GM19351 (cell line): ENCODE data around the gene GART.
"Not testable (repeated sequence)": the region's sequence is repeated elsewhere in the genome, so short reads cannot be mapped to it uniquely, and the experiment has no call there.

Source experiments
- ATAC-seq: cut with Tn5 transposase; IDR thresholded peaks from one replicate; pipeline ENCODE4 v1.9.1; 2021; ENCODE audit warnings: mild to moderate bottlenecking, moderate library complexity; ENCODE audit not compliant: unreplicated experiment

The GART gene

GRCh38 chr21:33522297-33522952, 19.5 kb downstream of the GART start:
- ATAC-seq = no peak

DNA sequence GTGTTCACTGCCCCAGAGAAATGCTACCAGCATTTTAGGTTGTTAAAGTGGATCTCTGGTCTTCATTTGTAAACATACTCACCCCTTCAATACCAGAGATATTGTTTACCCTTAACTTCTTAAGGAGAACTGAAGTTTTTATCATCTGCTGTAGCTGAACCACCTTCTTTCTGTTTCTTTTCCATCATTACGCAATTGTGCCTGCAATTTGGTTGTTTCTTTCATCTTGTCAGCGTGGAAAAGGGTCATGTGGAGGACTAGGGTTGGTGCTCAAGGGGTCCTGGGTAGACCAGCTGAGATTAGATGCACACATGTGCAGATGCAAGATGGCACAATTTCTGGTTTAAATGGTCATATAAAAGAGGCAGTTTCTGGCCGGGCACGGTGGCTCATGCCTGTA, 23.0 kb downstream of the GART start:
- ATAC-seq = no peak

- no peak for ATAC-seq
These were observed 27.7 kb downstream of the GART start for GRCh38 chr21:33514229-33514628.

- no peak for ATAC-seq
These were observed 29.4 kb downstream of the GART start for GRCh38 chr21:33512481-33512880.

GRCh38 chr21:33511639-33512038, 30.3 kb downstream of the GART start:
- no peak for ATAC-seq

- no peak for ATAC-seq
These were observed 31.1 kb downstream of the GART start for GRCh38 chr21:33510826-33511225.

- ATAC-seq = not testable (repeated sequence)
These were observed 34.9 kb downstream of the GART start for GRCh38 chr21:33507003-33507402.

DNA sequence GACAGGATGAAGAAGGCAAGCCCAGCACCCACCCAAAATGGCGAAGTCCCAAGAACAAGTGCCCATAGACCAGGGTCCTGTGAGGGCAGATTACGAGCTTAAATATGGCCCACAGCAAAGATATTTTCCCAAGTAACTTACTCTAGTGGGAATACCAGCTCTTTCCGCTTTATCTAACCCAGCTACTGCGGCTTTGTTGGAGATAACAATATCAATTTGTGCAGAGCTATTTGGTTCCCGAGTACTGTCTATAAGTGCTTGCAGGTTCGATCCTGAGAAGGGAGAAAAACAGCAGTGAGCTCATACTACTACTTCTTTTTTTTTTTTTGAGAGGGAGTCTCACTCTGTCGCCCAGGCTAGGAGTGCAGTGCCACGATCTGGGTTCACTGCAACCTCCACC, 36.1 kb downstream of the GART start:
- ATAC-seq = no peak

GRCh38 chr21:33496345-33496744, 45.6 kb downstream of the GART start:
- no peak for ATAC-seq

- ATAC-seq = no peak
These were observed 46.2 kb downstream of the GART start for GRCh38 chr21:33495743-33496142.

DNA sequence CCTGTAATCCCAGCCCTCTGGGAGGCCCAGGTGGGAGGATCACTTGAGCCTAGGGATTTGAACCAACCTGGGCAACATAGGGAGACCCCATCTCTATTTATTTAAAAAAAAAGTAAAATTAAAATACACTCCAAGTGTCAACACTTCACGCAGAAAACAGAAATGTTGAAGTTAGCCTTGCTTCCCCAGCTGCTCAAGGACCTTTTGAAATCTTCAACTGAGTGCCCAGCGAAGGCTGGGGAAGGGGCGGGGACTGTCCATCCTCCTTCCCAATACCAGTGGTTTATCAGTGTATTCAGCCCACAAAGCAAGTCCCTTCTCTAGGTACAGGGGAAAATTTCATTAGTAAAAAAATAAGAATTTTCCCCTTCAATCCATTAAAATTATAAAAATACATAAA, 48.2 kb downstream of the GART start:
- no peak for ATAC-seq

GRCh38 chr21:33492571-33492970, 49.3 kb downstream of the GART start:
- ATAC-seq = no peak

DNA sequence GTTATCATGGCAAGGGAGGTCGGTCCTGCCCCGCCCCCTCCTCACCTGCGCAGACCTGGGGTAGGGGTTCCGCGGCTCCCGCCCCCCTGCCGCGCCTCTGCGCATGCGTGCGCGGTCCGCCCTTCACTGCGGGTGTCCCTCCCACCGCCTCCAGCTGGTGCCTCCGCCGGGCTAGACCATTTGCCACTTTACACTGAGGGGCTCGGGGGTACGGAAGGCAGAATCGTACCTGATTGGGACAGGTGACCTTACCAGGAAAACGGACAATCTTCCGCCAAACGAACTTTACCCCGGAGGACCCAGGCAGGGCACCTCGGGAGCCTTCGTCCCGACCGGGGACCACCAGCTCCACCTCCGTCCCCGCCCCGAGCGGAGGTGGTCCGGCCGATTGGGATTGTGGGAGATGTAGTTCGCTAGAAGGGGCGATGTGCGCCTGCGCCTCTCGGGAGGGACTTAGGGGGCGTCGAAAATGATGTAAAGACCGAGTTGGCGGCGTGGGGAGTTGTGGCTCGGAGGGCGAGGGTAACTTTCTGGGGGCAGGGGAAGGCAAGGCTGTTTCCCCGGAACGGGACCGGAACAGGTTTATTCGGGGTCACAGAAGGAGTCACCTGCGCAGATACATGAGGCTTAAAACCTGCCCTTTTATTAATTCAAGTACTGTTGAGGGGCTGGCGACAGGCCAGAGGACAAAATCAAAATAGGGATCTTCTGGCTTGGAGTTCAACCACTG, 50.4 kb downstream of the GART start, which contains the start of gene DNAJC28:
Gene DNAJC28 (minus strand): TSS at position 344 of the 730 bp plus-strand sequence. CDS start 2,323 bp downstream, outside the sequence.
- peak; percentile 97 for ATAC-seq

GRCh38 chr21:33490991-33491372, 50.9 kb downstream of the GART start:
- ATAC-seq = no peak

DNA sequence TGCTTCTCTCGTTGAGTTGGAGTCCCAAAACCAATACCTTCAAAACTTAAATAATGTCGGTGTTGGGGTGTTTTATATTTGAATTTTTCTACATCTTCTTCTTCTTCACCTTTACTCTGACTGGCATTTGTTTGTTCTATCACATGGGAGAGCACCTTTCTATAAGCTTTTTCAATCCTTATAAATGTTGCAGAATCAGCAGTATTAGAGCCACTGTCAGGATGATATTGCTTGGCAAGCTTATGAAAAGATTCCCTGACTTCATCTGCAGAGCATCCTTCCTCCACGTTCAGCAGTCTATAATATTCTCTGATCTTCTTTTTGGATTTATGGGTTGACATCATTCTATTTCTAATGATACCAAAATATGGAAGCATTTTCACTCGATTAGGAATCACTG, 53.0 kb downstream of the GART start:
- ATAC-seq = no peak

DNA sequence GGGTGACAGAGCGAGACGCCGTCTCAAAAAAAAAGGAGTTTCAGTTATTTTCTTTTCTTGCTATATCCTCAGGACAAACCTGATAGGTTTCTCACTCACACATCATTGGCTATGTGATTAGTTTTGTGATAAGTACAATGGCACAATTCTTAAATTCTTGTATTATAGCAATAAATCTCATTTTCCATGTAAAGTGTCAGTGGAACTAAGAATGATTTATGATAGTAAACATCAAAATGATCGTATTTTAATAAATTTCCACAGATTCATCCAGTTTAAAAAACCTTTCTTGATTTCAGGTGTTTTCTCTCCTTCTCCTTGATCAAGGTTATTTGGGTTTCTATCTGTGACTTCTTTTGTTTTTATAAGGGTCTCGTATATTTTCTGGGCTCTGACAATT, 53.9 kb downstream of the GART start:
- no peak for ATAC-seq

DNA sequence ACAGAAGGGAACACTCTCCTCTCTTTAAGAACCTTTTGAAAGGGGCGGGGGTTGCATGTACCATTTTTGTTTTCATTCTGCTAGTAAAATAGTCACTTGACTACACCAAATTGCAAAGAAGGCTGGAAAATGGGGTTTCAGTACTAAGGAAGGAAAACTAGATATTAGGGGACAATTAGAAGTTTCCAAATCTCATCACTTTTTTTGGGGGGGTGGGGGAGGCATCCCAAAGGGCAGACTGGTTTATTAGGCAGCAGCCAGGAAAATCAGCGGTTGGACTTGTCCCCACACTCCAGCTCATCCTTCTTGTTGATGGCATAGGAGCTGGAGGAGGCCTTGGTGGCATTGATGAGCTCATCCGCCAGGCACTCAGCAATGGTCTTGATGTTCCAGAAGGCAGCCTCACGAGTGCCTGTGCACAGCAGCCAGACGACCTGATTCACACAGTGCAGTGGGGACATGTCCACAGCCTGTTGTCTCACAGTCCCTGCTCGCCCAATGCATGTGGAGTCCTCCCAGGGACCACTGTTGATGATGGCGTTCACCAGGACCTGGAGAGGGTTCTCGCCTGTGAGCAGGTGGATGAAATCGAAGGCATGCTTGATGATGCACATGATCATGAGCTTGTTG, 60.5 kb downstream of the GART start:
- ATAC-seq = no peak

DNA sequence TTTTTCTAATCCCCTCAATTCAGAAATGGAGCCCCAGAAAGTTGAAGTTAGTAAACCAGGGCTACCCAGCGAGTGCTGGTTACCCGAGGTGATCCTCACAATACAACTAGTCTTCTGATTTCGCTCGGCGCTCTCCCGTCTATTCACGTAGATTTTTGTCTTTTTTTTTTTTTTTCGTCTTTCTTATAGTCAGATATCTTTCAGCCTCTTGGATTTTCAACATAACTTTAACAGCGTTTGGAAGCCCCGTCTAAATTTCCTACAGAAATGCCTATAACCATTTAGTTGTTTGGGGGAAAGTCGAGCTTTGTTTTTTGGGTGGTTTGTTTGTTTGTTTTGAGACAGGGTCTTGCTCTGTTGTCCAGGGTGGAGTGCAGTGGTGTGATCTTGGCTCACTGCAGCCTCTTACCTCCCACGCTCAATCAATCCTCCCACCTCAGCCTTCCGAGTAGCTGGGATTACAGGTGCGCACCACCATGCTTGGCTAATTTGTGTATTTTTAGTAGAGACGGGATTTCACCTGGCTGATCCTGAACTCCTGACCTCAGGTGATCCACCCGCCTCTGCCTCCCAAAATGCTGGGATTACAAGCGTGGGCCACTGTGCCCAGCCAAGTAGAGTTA, 61.3 kb downstream of the GART start:
- no peak for ATAC-seq

- peak; percentile 86 for ATAC-seq
These were observed 62.0 kb downstream of the GART start, which contains the start of gene TMEM50B for GRCh38 chr21:33479679-33480480. Gene TMEM50B, minus strand, starts transcription at chr21:33479974. Its CDS starts 11,089 bp downstream, at chr21:33468885.

DNA sequence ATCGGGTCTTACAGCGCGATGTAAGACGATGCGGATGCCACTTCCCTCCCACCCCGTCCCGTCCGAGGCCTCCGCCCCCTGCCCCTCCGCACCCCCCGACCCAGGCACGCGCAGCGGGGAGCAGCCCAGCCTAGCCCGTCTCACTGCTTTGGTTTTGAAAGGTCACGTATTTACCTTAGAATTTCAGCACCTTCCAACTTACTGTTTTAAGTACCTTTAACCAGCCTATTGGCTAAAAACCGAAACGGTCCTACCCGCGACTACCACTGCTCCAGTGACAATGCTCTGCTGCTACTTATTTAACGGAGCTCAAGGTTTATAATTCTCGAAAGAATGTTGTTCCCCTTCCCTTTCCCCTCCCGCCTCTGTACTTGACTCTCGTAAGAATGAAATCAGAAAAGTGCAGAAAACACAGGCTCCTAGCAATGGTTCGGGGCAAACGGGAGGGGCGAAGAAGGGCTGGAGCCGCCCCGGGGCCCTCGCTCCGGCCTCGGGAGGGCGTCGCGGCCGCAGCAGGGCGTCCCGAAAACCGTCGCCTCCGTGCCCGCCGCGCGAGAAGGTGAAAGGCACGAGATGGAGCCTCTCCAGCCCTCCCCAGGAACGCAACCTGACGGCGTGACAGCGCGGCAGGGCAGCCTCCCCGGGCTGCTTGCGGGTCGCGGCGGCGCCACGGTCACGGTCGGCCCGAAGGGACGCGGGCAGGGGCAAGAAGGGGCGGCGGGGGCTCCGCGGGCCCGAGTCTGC, 62.8 kb downstream of the GART start:
- peak; percentile 23 for ATAC-seq
